Left ventricle myocardium inferior (tissue), 1 donor: Measurements from ENCODE around the gene KRTAP9-7. TPM values are rescaled to one million over a fixed set of nuclear protein-coding genes. Genes with fewer than 3 reads are reported as not detected.

Experiments
- DNase-seq: peaks from one replicate; pipeline ENCODE4 v3.0.0-alpha.2; 2020
- H3K27ac ChIP-seq: fragments of 200-600 bp; replicated peaks from 2 replicates; pipeline ENCODE4 v1.8.0; 2021
- H3K27me3 ChIP-seq: fragments of 200-600 bp; 2 replicates; pipeline ENCODE4 v1.8.0; 2021; ENCODE audit warnings: low read depth
- H3K36me3 ChIP-seq: fragments of 200-600 bp; 2 replicates; pipeline ENCODE4 v1.8.0; 2021
- H3K4me1 ChIP-seq: fragments of 200-600 bp; 2 replicates; pipeline ENCODE4 v1.8.0; 2021
- H3K4me3 ChIP-seq: fragments of 200-600 bp; 2 replicates; pipeline ENCODE4 v1.8.0; 2021; ENCODE audit warnings: mild to moderate bottlenecking, moderate library complexity
- H3K9me3 ChIP-seq: fragments of 200-600 bp; replicated peaks from 2 replicates; pipeline ENCODE4 v1.8.0; 2021
- CTCF ChIP-seq: fragments of 200-600 bp; IDR thresholded peaks from 2 replicates; pipeline ENCODE4 v1.8.0; 2021; ENCODE audit warnings: antibody characterized with exemption, mild to moderate bottlenecking, borderline replicate concordance
- intact Hi-C: fragments of 100-400 bp; cut with micrococcal nuclease; formaldehyde crosslinking; loops from one replicate; pipeline ENCODE4 v1.11.0; 2022
- total RNA-seq: library from RNA; stranded (reverse); fragmentation: NEBNext Ultra II Directional; extraction: Animal tissue kit (Norgen Biotek cat#: 25700); gene quantifications from one replicate; pipeline ENCODE4 v1.2.1, GENCODE V29; 2021
- donor health status: DM: no; HTN: yes; CAD: no; lungs with severe emphysema.

KRTAP9-7 gene
- total RNA-seq, 1 donor from 2014 or later, result not detected

DNA sequence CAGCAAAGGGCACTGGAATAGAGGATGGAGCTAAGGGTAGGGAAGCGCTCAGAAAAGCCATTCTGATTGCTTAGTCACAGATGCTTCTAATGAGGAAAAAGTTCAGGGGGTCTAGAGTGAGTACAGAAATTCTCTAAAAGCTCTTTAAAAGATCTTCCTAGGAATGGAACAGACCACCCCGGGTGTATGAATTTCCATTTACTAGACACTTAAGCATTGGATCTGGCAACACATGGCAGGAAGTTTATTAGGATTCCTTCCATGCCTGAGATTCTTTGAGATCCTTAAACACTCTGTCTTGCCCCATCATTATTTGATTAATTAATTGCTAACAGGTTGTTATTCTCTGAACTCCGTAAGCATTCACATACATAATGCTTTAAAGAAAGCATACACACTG lies 8.5 kb downstream of the KRTAP9-7 start:
- TF ChIP-seq CTCF, result no peak
- no peak overlapping the region for H3K4me3 ChIP-seq
- no peaks in the 10 kb centered on the region for H3K36me3 ChIP-seq
- peaks cover 62% of the 10 kb centered on the region for H3K27me3 ChIP-seq
- no peak overlapping the region for H3K27ac ChIP-seq
- intact Hi-C loops, result no loop called here
- H3K4me1 ChIP-seq, result no peaks in the 10 kb centered on the region
- peaks cover 6% of the 10 kb centered on the region for H3K9me3 ChIP-seq
- DNase-seq, result no peak

DNA sequence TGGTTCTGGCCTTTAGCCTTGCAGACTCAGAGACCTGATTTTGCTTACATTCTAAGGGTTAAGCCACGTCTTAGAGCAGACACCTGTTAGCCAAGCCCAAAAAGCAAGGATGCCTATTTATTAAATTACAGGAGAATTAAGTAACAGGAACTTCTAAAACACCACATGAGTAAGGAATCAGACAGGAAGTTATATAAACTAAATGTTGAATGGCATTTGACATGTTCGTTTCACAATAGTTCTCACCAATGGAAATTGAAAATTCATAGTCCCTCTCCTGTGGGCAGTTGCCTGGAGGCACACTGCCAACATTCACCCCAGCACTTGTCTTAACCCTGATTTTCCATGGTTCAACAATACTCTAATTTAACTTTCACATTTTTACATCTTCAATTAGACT lies 9.0 kb downstream of the KRTAP9-7 start:
- no peak for TF ChIP-seq CTCF
- H3K36me3 ChIP-seq, result no peaks in the 10 kb centered on the region
- intact Hi-C loops, result no loop called here

GRCh38 chr17:41287050-41287449 lies 11.6 kb downstream of the KRTAP9-7 start:
- TF ChIP-seq CTCF, result no peak
- no peaks in the 10 kb centered on the region for H3K36me3 ChIP-seq
- intact Hi-C loops, result no loop called here
- H3K4me1 ChIP-seq, result no peaks in the 10 kb centered on the region
- no peak overlapping the region for H3K27ac ChIP-seq
- H3K27me3 ChIP-seq, result peaks cover 73% of the 10 kb centered on the region
- no peak for DNase-seq
- no peaks in the 10 kb centered on the region for H3K9me3 ChIP-seq
- H3K4me3 ChIP-seq, result no peak overlapping the region

More for the DNA sequence above, 9.0 kb downstream of the KRTAP9-7 start:
- DNase-seq, result no peak
- Histone ChIP-seq H3K27ac (no peak overlapping the region), H3K4me3 (no peak overlapping the region), H3K27me3 (peaks cover 64% of the 10 kb centered on the region), H3K4me1 (no peaks in the 10 kb centered on the region), H3K9me3 (peaks cover 5% of the 10 kb centered on the region)

DNA sequence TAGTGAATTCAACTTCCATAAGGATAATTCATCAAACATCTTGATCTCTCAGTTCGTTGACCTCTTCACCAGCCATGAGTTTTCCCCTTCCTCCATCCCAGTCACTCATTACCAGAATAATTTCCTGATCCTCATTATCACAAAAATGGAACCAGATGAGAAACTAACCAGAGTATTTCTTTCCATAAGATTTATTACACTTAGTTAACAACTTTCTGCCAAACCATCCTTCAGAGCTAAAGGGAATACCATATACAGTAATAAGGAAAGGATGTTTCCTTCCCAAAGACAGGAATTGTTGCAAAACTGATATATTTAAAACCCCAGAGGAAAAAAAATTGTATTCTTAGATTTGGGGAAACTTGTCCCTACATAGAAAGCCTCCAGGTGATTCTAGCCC lies 18.5 kb downstream of the KRTAP9-7 start:
- Histone ChIP-seq H3K4me1 (no peaks in the 10 kb centered on the region), H3K36me3 (no peaks in the 10 kb centered on the region), H3K27me3 (peaks cover 61% of the 10 kb centered on the region), H3K4me3 (no peak overlapping the region), H3K9me3 (no peaks in the 10 kb centered on the region), H3K27ac (no peak overlapping the region)
- TF ChIP-seq CTCF, result no peak
- no peak for DNase-seq
- intact Hi-C loops, result no loop called here

- Histone ChIP-seq H3K27me3 (peaks cover 35% of the 10 kb centered on the region), H3K36me3 (no peaks in the 10 kb centered on the region), H3K4me3 (no peak overlapping the region), H3K27ac (no peak overlapping the region), H3K9me3 (peaks cover 7% of the 10 kb centered on the region), H3K4me1 (no peaks in the 10 kb centered on the region)
- no peak for DNase-seq
- intact Hi-C loops, result no loop called here
- TF ChIP-seq CTCF, result no peak
Measured at GRCh38 chr17:41296846-41297245, 21.3 kb downstream of the KRTAP9-7 start.
